HAP-1 (cell line): ENCODE data around the gene ATG13.

ENCODE experiments used
- DNase-seq, 2 experiments: peaks; one replicate each; pipeline ENCODE4 v3.0.0-alpha.2; 2016 to 2020; ENCODE audit warnings: low spot score in 2 of 2
- H3K27me3 ChIP-seq: fragments of 250-450 bp; sonication (Bioruptor Pico); 2 replicates; pipeline ENCODE4 v1.5.1; 2020; ENCODE audit warnings: low read depth, mild to moderate bottlenecking, moderate library complexity
- H3K36me3 ChIP-seq: fragments of 250-450 bp; sonication (Bioruptor Pico); replicated peaks from 2 replicates; pipeline ENCODE4 v1.5.1; 2020; ENCODE audit warnings: mild to moderate bottlenecking
- H3K4me1 ChIP-seq: fragments of 250-450 bp; sonication (Bioruptor Pico); 2 replicates; pipeline ENCODE4 v1.5.1; 2020; ENCODE audit warnings: mild to moderate bottlenecking
- H3K4me3 ChIP-seq: fragments of 250-450 bp; sonication (Bioruptor Pico); 2 replicates; pipeline ENCODE4 v1.5.1; 2020; ENCODE audit warnings: mild to moderate bottlenecking, moderate library complexity
- H3K9me3 ChIP-seq: fragments of 250-450 bp; sonication (Bioruptor Pico); 2 replicates; pipeline ENCODE4 v1.5.1; 2020; ENCODE audit warnings: mild to moderate bottlenecking, moderate library complexity
- in situ Hi-C: fragments of 300-500 bp; cut with MboI; formaldehyde crosslinking; loops from 3 replicates; pipeline ENCODE4 v1.14.3; 2020; ENCODE audit warnings: low sequenced_read_pairs, inconsistent platforms, mixed read lengths

Gene ATG13

GRCh38 chr11:46642627-46643335 is 25.4 kb downstream of the ATG13 start:
- Histone ChIP-seq H3K4me1 (peaks cover 13% of the 10 kb centered on the region), H3K4me3 (no peak overlapping the region), H3K36me3 (peaks cover 13% of the 10 kb centered on the region), H3K9me3 (no peaks in the 10 kb centered on the region; the same call in 1 of the 2 replicates), H3K27me3 (no peaks in the 10 kb centered on the region)
- in situ Hi-C loops, result no loop called here
- no peak for DNase-seq

GRCh38 chr11:46643531-46643930 is 26.2 kb downstream of the ATG13 start:
- H3K36me3 ChIP-seq, result peaks cover 13% of the 10 kb centered on the region
- in situ Hi-C loops, result no loop called here

GRCh38 chr11:46643986-46644385 is 26.6 kb downstream of the ATG13 start:
- in situ Hi-C loops, result no loop called here
- Histone ChIP-seq H3K9me3 (no peaks in the 10 kb centered on the region; the same call in 1 of the 2 replicates), H3K36me3 (peaks cover 13% of the 10 kb centered on the region), H3K4me3 (no peak overlapping the region), H3K27me3 (no peaks in the 10 kb centered on the region), H3K4me1 (peaks cover 13% of the 10 kb centered on the region)
- DNase-seq, result no peak

More at GRCh38 chr11:46643531-46643930, 26.2 kb downstream of the ATG13 start:
- no peak for DNase-seq
- no peaks in the 10 kb centered on the region; the same call in 1 of the 2 replicates for H3K9me3 ChIP-seq
- no peak overlapping the region for H3K4me3 ChIP-seq
- peaks cover 13% of the 10 kb centered on the region for H3K4me1 ChIP-seq
- H3K27me3 ChIP-seq, result no peaks in the 10 kb centered on the region

- peak in 1 of 2 experiments; percentile 23 for DNase-seq
- peaks cover 41% of the 10 kb centered on the region for H3K36me3 ChIP-seq
- no peak overlapping the region for H3K4me3 ChIP-seq
- in situ Hi-C loops, result no loop called here
- no peaks in the 10 kb centered on the region for H3K9me3 ChIP-seq
- H3K4me1 ChIP-seq, result peaks cover 16% of the 10 kb centered on the region
- H3K27me3 ChIP-seq, result no peaks in the 10 kb centered on the region
These were observed 31.9 kb downstream of the ATG13 start for GRCh38 chr11:46649180-46649738.

- Histone ChIP-seq H3K4me1 (no peaks in the 10 kb centered on the region), H3K27me3 (no peaks in the 10 kb centered on the region), H3K9me3 (no peaks in the 10 kb centered on the region), H3K4me3 (no peak overlapping the region), H3K36me3 (peaks cover 71% of the 10 kb centered on the region)
- DNase-seq, result no peak
- in situ Hi-C loops, result no loop called here
These were observed 38.3 kb downstream of the ATG13 start for GRCh38 chr11:46655631-46656030.

- DNase-seq, result no peak
- no peaks in the 10 kb centered on the region for H3K4me1 ChIP-seq
- H3K36me3 ChIP-seq, result peaks cover 62% of the 10 kb centered on the region
- in situ Hi-C loops, result no loop called here
- no peaks in the 10 kb centered on the region for H3K27me3 ChIP-seq
- no peaks in the 10 kb centered on the region for H3K9me3 ChIP-seq
- H3K4me3 ChIP-seq, result no peak overlapping the region
These were observed 39.8 kb downstream of the ATG13 start for GRCh38 chr11:46657186-46657585.

- no peak for DNase-seq
- peaks cover 61% of the 10 kb centered on the region for H3K36me3 ChIP-seq
- in situ Hi-C loops, result no loop called here
These were observed 40.9 kb downstream of the ATG13 start for GRCh38 chr11:46658259-46658658.

GRCh38 chr11:46659908-46660307 is 42.6 kb downstream of the ATG13 start:
- H3K27me3 ChIP-seq, result no peaks in the 10 kb centered on the region
- no peaks in the 10 kb centered on the region for H3K4me1 ChIP-seq
- H3K36me3 ChIP-seq, result peaks cover 64% of the 10 kb centered on the region
- no peaks in the 10 kb centered on the region; the same call in 1 of the 2 replicates for H3K9me3 ChIP-seq
- H3K4me3 ChIP-seq, result no peak overlapping the region
- in situ Hi-C loops, result no loop called here
- no peak for DNase-seq

More at GRCh38 chr11:46658259-46658658, 40.9 kb downstream of the ATG13 start:
- no peak overlapping the region for H3K4me3 ChIP-seq
- H3K27me3 ChIP-seq, result no peaks in the 10 kb centered on the region
- no peaks in the 10 kb centered on the region; the same call in 1 of the 2 replicates for H3K9me3 ChIP-seq
- no peaks in the 10 kb centered on the region for H3K4me1 ChIP-seq

- Histone ChIP-seq H3K27me3 (no peaks in the 10 kb centered on the region), H3K9me3 (no peaks in the 10 kb centered on the region; the same call in 1 of the 2 replicates), H3K36me3 (peaks cover 68% of the 10 kb centered on the region), H3K4me3 (no peak overlapping the region), H3K4me1 (no peaks in the 10 kb centered on the region)
- no peak for DNase-seq
- in situ Hi-C loops, result no loop called here
These were observed 44.5 kb downstream of the ATG13 start for GRCh38 chr11:46661836-46662235.

GRCh38 chr11:46662366-46662765 is 45.0 kb downstream of the ATG13 start:
- Histone ChIP-seq H3K4me3 (no peak overlapping the region), H3K4me1 (no peaks in the 10 kb centered on the region), H3K36me3 (peaks cover 63% of the 10 kb centered on the region), H3K27me3 (no peaks in the 10 kb centered on the region), H3K9me3 (no peaks in the 10 kb centered on the region; the same call in 1 of the 2 replicates)
- in situ Hi-C loops, result no loop called here
- no peak for DNase-seq

GRCh38 chr11:46663277-46663940 is 46.1 kb downstream of the ATG13 start:
- peaks cover 61% of the 10 kb centered on the region for H3K36me3 ChIP-seq
- no peak overlapping the region for H3K4me3 ChIP-seq
- H3K9me3 ChIP-seq, result no peaks in the 10 kb centered on the region; the same call in 1 of the 2 replicates
- H3K4me1 ChIP-seq, result no peaks in the 10 kb centered on the region
- no peaks in the 10 kb centered on the region for H3K27me3 ChIP-seq
- in situ Hi-C loops, result no loop called here
- DNase-seq, result no peak

- in situ Hi-C loops, result no loop called here
- H3K4me1 ChIP-seq, result no peaks in the 10 kb centered on the region
- H3K9me3 ChIP-seq, result no peaks in the 10 kb centered on the region; the same call in 1 of the 2 replicates
- H3K27me3 ChIP-seq, result no peaks in the 10 kb centered on the region
- no peak overlapping the region for H3K4me3 ChIP-seq
- DNase-seq, result no peak
- peaks cover 61% of the 10 kb centered on the region for H3K36me3 ChIP-seq
These were observed 47.3 kb downstream of the ATG13 start for GRCh38 chr11:46664612-46665011.

- no peaks in the 10 kb centered on the region for H3K27me3 ChIP-seq
- in situ Hi-C loops, result no loop called here
- no peak for DNase-seq
- H3K4me3 ChIP-seq, result no peak overlapping the region
- H3K9me3 ChIP-seq, result no peaks in the 10 kb centered on the region; the same call in 1 of the 2 replicates
- H3K36me3 ChIP-seq, result peaks cover 63% of the 10 kb centered on the region
- no peaks in the 10 kb centered on the region for H3K4me1 ChIP-seq
These were observed 48.0 kb downstream of the ATG13 start for GRCh38 chr11:46665356-46665755.

GRCh38 chr11:46666516-46666915 is 49.2 kb downstream of the ATG13 start:
- H3K36me3 ChIP-seq, result peaks cover 63% of the 10 kb centered on the region
- in situ Hi-C loops, result no loop called here

More at GRCh38 chr11:46666516-46666915, 49.2 kb downstream of the ATG13 start:
- H3K9me3 ChIP-seq, result no peaks in the 10 kb centered on the region; the same call in 1 of the 2 replicates
- no peaks in the 10 kb centered on the region for H3K27me3 ChIP-seq
- H3K4me1 ChIP-seq, result no peaks in the 10 kb centered on the region
- no peak overlapping the region for H3K4me3 ChIP-seq
- DNase-seq, result no peak
